ENCODE results near the gene HHAT. TPM values are rescaled to one million over a fixed set of nuclear protein-coding genes. Genes with fewer than 3 reads are reported as not detected.
A peak's percentile ranks its signal among the peaks of the same experiment; 100 is the strongest.

The HHAT gene
- total and polyA plus RNA-seq, 2 of the 13 experiments (the other 11 are each of a cell fraction or from before 2014, with no cell fraction given) = 2.6 to 4.9 TPM

- no peak overlapping the region for H3K4me3 ChIP-seq (replicated peaks in 1 of 3; ENCODE audit: insufficient read depth in 1 of 3, low read depth in 2 of 3, low read length in 3 of 3)
- H4K20me1 ChIP-seq (ENCODE audit: insufficient read depth, low read length) = no peaks in the 10 kb centered on the region
- H3K4me1 ChIP-seq (ENCODE audit: insufficient read depth, low read length) = no peaks in the 10 kb centered on the region
- no peaks in the 10 kb centered on the region for H3K27me3 ChIP-seq (ENCODE audit: control insufficient read depth in 1 of 2, insufficient read depth in 2 of 2, low read length in 2 of 2)
- H3K79me2 ChIP-seq (ENCODE audit: insufficient read depth, low read length) = no peaks in the 10 kb centered on the region
- TF ChIP-seq ZNF75D (CRISPR knock-in tag; IDR thresholded peaks at IDR 0.05; ENCODE audit: borderline replicate concordance) (no peak), PBX3 (CRISPR knock-in tag; IDR thresholded peaks at IDR 0.05; ENCODE audit: borderline replicate concordance) (no peak), MXD4 (CRISPR knock-in tag; IDR thresholded peaks at IDR 0.05) (no peak), ZNF501 (CRISPR knock-in tag; IDR thresholded peaks at IDR 0.05) (no peak), ZNF124 (CRISPR knock-in tag; IDR thresholded peaks at IDR 0.05) (no peak)
- no peak overlapping the region for H2AFZ ChIP-seq (ENCODE audit: low read length)
- no TSS peak for BruUV-seq (replicated peaks)
- ChIA-PET POLR2A (no interaction called here), CTCF (ENCODE audit: low intra/inter-chr PET ratio, low total read pairs) (no interaction called here)
- in situ Hi-C loops (cut with HindIII; ENCODE audit: extremely low pct_ligation_motif_present, low pct_unique_long_range_greater_than_20kb) = no loop called here
- no peak overlapping the region for H3K4me2 ChIP-seq (ENCODE audit: low read depth, low read length)
- no peak overlapping the region for H3K9ac ChIP-seq (ENCODE audit: insufficient read depth, low read depth, low read length)
- WGBS (ENCODE audit: low lambda C conversion rate) = 77% methylated on average over 7 of the region's 7 CpGs
- FAIRE-seq (no peak), DNase-seq (ENCODE audit: low spot score) (no peak), ATAC-seq (no peak)
- no peaks in the 10 kb centered on the region for H3K9me3 ChIP-seq (ENCODE audit: low read length)
- H3K36me3 ChIP-seq (replicated peaks in 1 of 2; ENCODE audit: control insufficient read depth in 1 of 2, insufficient read depth in 2 of 2, low read length in 2 of 2) = no peaks in the 10 kb centered on the region
- no peak overlapping the region for H3K27ac ChIP-seq (ENCODE audit: extremely low read length, insufficient read depth, low read length)
- intact Hi-C loops (cut with micrococcal nuclease; ENCODE audit: unreplicated experiment) = loop anchor here (5.0 kb wide), 1 partner anchor 1031 kb away; no protein-coding TSS in a partner anchor
Measured at GRCh38 chr1:210445931-210446330, 117.2 kb downstream of the HHAT start.

GRCh38 chr1:210446479-210446878 lies 117.8 kb downstream of the HHAT start:
- ATAC-seq (peak; percentile 52; the same call in 1 of the 3 replicates), FAIRE-seq (no peak), DNase-seq (ENCODE audit: low spot score) (no peak)
- H3K4me3 ChIP-seq (replicated peaks in 1 of 3; ENCODE audit: insufficient read depth in 1 of 3, low read depth in 2 of 3, low read length in 3 of 3) = no peak overlapping the region
- no peaks in the 10 kb centered on the region for H3K4me1 ChIP-seq (ENCODE audit: insufficient read depth, low read length)
- no peak overlapping the region for H2AFZ ChIP-seq (ENCODE audit: low read length)
- no peaks in the 10 kb centered on the region for H3K9me3 ChIP-seq (ENCODE audit: low read length)
- H3K79me2 ChIP-seq (ENCODE audit: insufficient read depth, low read length) = no peaks in the 10 kb centered on the region
- no peaks in the 10 kb centered on the region for H3K36me3 ChIP-seq (replicated peaks in 1 of 2; ENCODE audit: control insufficient read depth in 1 of 2, insufficient read depth in 2 of 2, low read length in 2 of 2)
- in situ Hi-C loops (cut with HindIII; ENCODE audit: extremely low pct_ligation_motif_present, low pct_unique_long_range_greater_than_20kb) (no loop called here), intact Hi-C loops (cut with micrococcal nuclease; ENCODE audit: unreplicated experiment) (loop anchor here (5.0 kb wide), 1 partner anchor 1031 kb away; no protein-coding TSS in a partner anchor)
- 49% methylated on average over 6 of the region's 9 CpGs for WGBS (ENCODE audit: low lambda C conversion rate)
- no peaks in the 10 kb centered on the region for H4K20me1 ChIP-seq (ENCODE audit: insufficient read depth, low read length)
- no peak overlapping the region for H3K9ac ChIP-seq (ENCODE audit: insufficient read depth, low read depth, low read length)
- no peak overlapping the region for H3K27ac ChIP-seq (ENCODE audit: extremely low read length, insufficient read depth, low read length)
- TF ChIP-seq ZNF749 (CRISPR knock-in tag; IDR thresholded peaks at IDR 0.05; ENCODE audit: borderline replicate concordance) (no peak), ZNF841 (CRISPR knock-in tag; IDR thresholded peaks at IDR 0.05; ENCODE audit: borderline replicate concordance) (no peak), USF2 (IDR thresholded peaks at IDR 0.05; ENCODE audit: low read depth, low read length) (0 out of 2 replicates have a peak, but pooled peaks have one; percentile 28), USF2 (CRISPR knock-in tag; IDR thresholded peaks at IDR 0.05; ENCODE audit: borderline replicate concordance) (no peak; the same call in 1 of the 2 replicates), FOSL2 (CRISPR knock-in tag; IDR thresholded peaks at IDR 0.05) (peak; percentile 55), MATR3 (CRISPR knock-in tag; IDR thresholded peaks at IDR 0.05) (no peak), ZSCAN31 (CRISPR knock-in tag; IDR thresholded peaks at IDR 0.05; ENCODE audit: low read depth) (no peak), ZKSCAN8 (CRISPR knock-in tag; IDR thresholded peaks at IDR 0.05; ENCODE audit: borderline replicate concordance) (no peak)
- POLR2A ChIA-PET = no interaction called here
- no peak overlapping the region for H3K4me2 ChIP-seq (ENCODE audit: low read depth, low read length)
- H3K27me3 ChIP-seq (ENCODE audit: control insufficient read depth in 1 of 2, insufficient read depth in 2 of 2, low read length in 2 of 2) = no peaks in the 10 kb centered on the region
- CTCF ChIA-PET (ENCODE audit: low intra/inter-chr PET ratio, low total read pairs) = no interaction called here
- no TSS peak for BruUV-seq (replicated peaks)
